Raji (cell line): ENCODE data around the gene ZNF783.

ENCODE experiments used
- POLR2A ChIP-seq: IDR thresholded peaks from 2 replicates; pipeline ENCODE4 v1.6.1; 2011; ENCODE audit warnings: low read depth, low read length, control low read depth; ENCODE audit not compliant: insufficient read depth

ZNF783 gene

DNA sequence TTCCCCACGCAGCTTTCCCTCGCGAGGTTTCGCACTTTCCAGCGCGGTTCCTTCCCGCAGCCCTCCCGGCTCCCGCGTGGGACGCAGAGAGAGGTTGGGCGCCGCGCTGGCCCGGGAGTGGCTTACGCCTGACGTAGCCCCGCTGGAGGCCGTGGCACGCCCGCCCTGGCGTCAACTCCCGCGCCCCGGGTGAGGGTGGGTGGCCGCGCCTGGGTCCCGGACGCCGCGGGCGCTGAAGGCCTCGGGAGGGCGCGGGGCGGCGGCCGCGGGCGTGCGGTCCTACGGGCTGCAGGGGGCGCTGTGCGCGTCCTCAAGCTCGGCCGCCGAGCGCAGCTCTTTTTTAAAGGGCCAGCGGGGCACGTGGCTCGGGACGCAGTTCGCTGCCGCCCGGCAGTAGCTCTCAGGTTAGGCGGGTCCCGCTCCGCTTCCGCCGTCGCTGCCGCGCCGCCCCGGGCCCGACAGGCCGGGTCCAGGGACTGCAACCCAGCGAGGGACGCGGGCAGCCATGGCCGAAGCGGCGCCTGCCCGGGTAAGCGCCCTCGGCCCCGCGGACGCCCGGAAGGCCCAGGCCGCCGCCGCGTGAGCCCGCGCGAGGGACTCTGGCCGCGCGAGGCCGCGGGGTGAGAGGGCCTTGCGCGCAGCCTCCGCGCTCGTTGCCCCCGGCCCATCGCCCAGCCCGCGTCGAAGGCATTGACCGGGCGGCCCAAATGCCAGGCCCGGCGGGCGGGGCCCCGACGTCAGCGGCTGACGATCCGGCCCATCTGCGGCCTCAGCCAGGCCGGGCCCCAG is at the start of gene ZNF783:
Gene ZNF783 (plus strand): TSS at position 368 of the 789 bp plus-strand sequence. CDS start 138 bp downstream, at position 506.
- peak; percentile 59 for TF ChIP-seq POLR2A

DNA sequence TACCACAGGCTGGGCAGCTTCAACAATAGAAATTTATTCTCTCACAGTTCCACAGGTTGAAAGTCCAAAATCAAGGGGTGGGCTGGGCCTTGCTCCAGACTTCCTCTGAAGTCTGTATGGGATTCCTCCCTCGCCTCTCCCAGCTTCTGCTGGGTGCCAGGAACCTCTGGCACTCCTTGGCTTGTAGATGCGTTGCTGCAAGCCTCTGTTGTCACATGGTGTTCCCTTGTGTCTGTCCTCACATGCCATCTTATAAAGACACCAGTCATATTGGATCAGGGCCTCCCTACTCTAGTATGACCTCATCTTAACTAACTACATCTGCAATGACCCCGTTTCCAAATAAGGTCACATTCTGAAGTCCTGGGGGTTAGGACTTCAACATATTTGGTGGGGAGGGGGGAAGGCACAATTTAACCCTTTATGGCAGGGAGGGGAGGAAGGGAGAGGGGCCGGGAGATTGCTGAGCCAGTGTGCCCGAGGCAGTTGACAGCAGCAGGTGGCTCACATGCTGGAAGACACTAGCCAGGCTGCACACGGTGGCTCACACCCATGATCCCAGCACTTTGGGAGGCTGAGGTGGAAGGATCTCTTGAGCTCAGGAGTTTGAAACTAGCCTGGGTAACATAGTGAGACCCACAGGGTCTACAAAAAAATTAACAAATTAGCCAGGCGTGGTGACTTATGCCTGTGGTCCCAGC is 47.8 kb upstream of the ZNF783 start:
- no peak for TF ChIP-seq POLR2A

DNA sequence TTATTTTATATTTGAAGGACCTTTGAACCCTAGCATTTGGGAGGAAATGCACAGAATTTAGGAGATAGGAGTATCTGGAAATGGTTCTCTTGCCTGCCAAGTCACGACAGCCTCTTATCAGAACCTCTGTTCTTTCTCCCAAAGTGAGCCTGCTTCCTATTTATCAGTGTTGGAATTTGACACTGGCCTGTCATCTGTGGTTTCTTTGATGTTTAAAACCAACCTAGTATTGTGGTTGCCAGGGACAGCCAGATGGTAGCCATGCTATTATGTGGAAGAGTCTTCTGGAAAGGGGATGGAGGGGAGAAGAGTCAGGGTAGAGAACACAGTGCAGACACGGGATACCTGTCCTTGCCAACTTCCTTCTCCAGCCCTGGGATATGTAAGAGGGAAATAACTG is 45.6 kb upstream of the ZNF783 start:
- TF ChIP-seq POLR2A = no peak

DNA sequence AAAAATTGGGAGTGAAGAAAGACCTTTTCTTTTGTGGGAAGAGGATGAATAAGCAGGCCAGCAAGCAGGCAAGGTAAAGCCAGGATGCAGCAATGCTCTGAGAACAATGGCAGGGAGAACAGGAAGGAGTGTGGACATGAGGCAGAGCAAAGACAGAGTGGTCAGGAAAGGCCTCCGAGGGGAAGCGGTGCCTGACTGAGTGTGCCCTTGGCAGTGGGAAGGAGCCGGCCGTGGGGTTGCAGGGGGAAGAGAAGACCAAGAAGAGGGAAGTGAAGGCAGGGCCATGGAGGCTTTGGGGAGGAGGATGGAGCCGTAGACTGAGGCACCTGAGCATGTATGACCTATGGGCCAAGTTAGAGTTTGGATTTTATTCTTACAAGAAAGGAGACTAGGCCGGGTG is 44.4 kb upstream of the ZNF783 start:
- TF ChIP-seq POLR2A = no peak

DNA sequence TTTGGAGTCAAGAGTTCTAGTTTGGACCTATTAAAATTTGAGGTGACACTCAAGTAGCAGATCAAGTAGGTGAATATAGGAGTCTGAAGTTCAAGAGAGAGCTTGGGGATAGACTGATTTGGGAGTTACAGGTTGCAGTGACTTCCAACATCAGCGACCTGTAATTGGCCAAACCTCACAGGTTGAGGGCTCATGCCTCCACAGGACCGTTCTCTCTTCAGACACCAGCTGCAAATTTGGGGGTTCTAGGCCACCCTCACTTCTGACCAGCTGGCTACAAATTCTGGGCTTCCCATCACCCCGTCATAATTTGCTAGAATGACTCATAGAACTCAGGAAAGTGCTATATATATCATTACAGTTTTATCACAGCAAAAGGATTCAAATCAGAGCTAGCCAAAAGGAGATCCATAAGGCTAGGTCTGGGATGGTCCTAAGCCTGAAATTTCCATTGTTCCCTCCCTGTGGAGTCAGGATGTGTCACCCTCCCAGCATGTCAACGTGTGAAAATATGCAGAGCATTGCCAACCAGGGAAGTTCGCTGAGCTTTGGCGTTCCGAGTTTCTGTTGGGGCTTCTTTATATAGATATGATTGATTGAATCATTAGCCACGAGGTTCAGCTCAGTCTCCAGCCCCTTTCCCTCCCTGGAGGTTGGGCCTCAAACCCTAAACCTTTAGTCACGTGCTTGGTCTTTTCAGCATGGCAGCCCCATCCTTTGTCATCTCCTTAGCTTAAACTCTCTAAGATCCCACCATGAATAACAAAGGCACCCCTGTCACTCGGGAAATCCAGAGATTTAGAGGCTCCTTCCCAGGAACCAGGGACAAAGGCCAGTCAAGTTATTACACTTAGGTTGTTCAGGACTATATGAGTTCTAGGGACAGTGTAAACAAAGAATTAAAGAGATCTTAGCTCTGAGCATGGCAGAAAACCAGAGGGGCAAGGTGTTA is 43.3 kb upstream of the ZNF783 start:
- no peak for TF ChIP-seq POLR2A

DNA sequence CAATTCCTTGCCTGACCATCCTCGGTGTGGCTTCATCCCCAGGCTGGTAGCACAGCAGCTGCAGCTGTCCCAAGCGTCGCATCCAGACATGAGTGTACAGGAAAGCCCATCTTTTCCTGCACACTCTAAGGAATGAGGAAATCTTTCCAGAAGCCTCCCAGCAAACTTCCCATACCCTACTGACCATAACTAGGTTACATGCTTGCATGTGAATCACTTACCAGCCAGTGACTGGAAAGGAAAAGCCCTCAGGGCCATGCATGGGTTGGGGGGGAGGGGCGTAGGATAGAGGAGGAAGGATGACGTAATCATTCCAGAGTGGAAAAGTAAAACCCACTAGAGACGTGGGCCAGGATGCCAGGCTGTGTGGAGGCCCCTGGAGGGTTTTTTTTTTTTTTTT is 41.5 kb upstream of the ZNF783 start:
- no peak for TF ChIP-seq POLR2A

DNA sequence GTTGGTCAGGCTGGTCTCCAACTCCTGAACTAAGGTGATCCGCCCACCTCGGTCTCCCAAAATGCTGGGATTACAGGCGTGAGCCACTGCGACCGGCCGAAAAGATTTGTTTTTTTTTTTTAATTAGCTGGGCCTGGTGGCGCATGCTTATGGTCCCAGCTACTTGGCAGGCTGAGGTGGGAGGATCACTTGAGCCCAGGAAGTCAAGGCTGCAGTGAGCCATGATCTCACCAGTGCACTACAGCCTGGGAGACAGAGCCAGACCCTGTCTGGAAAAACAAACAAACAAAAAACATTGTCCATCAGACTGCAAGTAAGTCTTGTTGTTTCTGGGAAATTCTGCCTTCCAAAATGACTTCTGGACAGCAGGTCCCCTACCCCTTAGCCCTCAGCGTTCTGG is 38.8 kb upstream of the ZNF783 start:
- TF ChIP-seq POLR2A = no peak

DNA sequence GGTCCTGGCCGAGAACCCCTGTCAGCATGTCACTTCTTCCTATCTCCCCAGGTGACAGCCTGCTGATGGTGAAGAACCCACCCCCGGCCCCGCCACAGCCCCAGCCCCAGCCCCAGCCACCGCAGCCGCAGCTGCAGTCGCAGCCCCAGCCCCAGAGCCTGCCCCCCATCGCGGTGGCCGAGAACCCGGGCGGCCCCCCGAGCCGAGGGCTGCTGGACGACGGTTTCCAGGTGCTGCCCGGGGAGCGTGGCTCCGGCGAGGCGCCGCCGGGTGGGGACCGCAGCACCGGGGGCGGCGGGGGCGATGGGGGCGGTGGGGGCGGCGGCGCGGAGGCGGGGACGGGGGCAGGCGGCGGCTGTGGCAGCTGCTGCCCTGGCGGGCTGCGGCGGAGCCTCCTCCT is 38.2 kb upstream of the ZNF783 start:
- TF ChIP-seq POLR2A = no peak

DNA sequence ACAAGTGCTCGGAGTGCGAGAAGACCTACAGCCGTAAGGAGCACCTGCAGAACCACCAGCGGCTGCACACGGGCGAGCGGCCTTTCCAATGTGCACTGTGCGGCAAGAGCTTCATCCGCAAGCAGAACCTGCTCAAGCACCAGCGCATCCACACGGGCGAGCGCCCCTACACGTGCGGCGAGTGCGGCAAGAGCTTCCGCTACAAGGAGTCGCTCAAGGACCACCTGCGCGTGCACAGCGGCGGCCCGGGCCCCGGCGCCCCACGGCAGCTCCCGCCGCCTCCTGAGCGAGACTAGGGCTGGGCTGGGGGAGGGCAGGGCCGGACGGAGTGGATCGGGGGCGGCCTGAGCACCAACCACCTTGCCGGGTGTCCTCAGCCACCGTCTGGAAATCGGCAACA is 37.6 kb upstream of the ZNF783 start:
- no peak for TF ChIP-seq POLR2A

DNA sequence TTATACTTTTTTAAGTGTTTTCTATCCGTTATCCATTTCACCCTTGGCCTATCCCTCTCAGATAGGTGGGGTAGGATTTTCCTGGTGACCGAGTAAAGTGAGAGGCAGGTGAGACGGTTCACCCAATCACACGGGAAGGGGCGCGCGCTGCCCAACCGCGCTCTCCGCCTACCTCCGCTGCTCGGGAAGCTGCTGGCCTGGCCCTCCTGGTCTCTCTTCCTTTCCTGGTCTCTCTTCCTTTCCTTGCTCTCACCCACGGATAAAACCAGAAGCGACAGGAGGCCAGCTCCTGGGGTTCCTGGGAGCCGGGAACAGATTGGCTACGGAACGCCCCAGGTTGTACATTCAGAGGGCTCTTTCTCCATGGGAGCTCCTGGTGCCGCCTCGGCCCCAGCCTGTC is 36.9 kb upstream of the ZNF783 start:
- TF ChIP-seq POLR2A = no peak

DNA sequence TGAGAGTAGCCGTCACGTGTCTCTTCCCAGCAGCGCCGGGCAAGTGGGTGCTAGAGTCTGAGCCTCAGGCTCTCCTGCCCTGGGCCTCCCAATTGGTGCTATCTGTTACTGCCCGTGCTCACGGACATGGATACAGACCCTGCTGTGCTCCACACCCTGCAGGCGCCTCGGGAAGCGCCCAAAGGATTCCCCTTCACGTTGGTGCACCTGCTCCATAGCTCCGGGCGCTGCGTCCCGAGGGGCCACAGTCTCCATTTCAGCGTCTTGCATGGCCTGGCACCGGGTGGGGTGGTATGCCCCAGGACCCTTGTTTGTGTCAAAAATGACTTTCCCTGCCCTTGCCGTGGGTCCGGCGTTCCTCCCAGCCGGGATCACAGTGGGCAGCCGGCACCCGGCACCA is 36.3 kb upstream of the ZNF783 start:
- TF ChIP-seq POLR2A = no peak

DNA sequence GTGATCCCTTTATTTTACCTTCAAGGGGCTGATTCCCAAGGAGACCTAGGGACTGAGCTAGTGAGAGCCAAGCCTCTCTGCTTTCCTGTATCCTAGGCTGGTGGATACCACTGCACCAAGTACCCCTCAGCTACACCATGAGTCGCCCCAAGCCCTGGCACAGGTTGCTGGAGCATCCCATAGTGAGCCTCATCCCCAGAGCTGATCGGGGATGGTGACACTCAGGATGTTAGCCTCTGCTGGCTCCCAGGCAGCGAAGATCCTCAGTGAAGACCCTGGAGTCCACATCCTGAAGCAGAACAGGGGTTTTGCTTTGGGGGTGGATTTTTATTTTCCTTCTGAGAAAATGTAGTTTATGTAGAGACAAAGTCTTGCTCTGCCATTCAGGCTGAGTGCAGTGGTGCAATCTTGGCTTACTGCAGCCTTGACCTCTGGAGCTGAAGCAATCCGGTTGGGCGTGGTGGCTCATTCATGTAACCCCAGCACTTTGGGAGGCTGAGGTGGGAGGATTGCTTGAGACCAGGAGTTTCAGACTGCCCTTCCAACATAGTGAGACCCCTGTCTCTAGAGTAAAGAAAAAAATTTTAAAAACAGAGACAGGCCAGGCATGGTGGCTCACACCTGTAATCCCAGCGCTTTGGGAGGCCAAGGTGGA is 35.0 kb upstream of the ZNF783 start:
- no peak for TF ChIP-seq POLR2A

DNA sequence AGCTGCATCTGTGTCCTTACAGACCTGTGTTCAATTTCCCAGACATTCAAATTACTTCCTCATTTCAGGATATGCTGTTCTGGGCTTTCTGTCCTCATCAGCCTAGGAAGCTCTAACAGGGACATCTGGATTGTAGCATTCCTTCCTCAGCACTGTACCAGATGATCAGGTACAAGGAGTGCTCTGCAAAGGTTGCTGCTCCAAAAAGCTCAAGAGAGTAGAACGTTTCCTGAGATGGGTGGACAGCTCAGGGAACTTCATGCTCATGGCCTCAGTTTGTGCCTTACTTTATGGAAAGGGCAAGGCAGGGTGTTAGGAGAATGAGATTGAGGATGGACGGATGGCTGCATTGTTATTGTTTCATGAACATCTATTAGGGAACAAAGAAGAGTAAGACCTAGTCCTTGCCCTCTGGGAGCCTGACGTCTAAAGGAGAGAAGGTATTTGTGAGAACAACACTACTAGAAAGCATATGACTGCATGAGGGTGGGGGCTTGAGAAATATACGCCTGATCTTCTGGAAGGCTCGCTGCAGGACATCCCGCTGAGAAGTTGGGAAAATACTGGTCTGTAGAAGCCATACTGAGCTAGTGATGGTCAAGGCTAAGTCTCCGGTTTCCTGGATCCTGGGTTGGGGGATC is 33.0 kb upstream of the ZNF783 start:
- TF ChIP-seq POLR2A = no peak

DNA sequence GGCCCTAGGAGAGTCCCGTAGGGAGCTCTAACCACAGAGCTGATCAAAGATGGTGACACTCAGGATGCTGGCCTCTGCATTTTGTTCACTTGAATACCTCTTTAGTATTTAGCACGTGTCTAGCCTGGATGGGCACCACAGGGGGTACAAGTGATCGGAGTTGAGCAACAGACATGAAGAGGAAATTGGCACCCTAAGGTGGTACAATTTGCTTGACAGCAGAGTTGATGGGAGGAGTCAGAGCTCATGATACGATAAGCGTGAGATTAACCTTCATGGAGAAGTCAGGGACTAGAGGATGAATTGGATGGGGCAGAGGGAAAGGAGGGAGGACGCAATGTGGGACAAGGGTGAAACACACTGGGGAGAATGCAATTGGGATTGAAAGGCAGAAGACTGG is 32.5 kb upstream of the ZNF783 start:
- no peak for TF ChIP-seq POLR2A
